Measurements from ENCODE around the gene FGD4.
"Not testable (repeated sequence)": the region's sequence is repeated elsewhere in the genome, so short reads cannot be mapped to it uniquely, and the experiment has no call there.

Gene FGD4

DNA sequence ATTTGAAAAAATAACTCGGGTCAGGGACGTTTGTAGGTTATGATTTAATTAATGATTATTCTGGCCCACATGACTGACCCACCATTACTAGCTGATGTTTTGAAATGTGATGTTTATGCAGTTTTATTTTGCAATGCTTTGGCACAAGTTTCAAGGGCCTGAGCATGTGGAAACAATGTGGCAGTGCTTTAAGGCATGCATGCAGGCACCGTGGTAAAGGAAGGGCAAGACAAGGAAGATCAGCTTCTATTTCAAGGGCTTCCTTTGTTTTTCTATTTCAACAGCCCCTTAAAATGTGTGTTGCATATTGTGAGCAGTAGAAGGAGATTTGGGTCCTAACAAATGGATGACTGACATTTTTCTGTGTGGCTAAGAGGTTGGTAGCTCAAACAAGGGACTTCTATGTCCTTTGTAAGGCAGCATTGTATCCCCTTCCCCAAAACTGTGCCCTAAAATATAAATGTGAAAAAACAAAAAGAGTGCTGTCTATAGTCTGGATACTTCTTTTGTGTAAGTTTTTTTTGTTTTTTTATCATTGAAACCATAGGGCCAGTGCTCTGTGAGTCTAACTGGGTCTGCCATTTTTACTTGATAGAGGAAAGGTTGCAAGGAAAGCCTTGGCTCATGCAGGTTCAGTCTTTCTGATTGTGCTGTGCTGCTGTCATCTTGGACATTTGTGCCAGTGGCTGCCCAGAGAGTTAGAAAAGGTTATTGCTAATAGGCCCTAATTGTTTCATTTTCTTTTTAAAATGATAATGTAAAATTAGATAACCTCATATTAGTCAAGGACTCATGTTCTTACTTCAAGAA, 103.5 kb downstream of the FGD4 start (continued):
- TF ChIP-seq, protein P1, sequence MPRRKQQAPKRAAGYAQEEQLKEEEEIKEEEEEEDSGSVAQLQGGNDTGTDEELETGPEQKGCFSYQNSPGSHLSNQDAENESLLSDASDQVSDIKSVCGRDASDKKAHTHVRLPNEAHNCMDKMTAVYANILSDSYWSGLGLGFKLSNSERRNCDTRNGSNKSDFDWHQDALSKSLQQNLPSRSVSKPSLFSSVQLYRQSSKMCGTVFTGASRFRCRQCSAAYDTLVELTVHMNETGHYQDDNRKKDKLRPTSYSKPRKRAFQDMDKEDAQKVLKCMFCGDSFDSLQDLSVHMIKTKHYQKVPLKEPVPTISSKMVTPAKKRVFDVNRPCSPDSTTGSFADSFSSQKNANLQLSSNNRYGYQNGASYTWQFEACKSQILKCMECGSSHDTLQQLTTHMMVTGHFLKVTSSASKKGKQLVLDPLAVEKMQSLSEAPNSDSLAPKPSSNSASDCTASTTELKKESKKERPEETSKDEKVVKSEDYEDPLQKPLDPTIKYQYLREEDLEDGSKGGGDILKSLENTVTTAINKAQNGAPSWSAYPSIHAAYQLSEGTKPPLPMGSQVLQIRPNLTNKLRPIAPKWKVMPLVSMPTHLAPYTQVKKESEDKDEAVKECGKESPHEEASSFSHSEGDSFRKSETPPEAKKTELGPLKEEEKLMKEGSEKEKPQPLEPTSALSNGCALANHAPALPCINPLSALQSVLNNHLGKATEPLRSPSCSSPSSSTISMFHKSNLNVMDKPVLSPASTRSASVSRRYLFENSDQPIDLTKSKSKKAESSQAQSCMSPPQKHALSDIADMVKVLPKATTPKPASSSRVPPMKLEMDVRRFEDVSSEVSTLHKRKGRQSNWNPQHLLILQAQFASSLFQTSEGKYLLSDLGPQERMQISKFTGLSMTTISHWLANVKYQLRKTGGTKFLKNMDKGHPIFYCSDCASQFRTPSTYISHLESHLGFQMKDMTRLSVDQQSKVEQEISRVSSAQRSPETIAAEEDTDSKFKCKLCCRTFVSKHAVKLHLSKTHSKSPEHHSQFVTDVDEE (CRISPR knock-in tag; IDR thresholded peaks at IDR 0.05): no peak
- TF ChIP-seq ESRRG (CRISPR knock-in tag; IDR thresholded peaks at IDR 0.05) (no peak), POU6F1 (CRISPR knock-in tag; IDR thresholded peaks at IDR 0.05; ENCODE audit: borderline replicate concordance, low read depth) (no peak)

- TF ChIP-seq GLIS3 (CRISPR knock-in tag; IDR thresholded peaks at IDR 0.05): no peak
- no peak for TF ChIP-seq CREB5 (CRISPR knock-in tag; IDR thresholded peaks at IDR 0.05; ENCODE audit: low read depth)
- no peak for TF ChIP-seq ZNF8 (CRISPR knock-in tag; IDR thresholded peaks at IDR 0.05)
- no peak for ATAC-seq
Observed at GRCh38 chr12:32503730-32504129, 104.4 kb downstream of the FGD4 start.

DNA sequence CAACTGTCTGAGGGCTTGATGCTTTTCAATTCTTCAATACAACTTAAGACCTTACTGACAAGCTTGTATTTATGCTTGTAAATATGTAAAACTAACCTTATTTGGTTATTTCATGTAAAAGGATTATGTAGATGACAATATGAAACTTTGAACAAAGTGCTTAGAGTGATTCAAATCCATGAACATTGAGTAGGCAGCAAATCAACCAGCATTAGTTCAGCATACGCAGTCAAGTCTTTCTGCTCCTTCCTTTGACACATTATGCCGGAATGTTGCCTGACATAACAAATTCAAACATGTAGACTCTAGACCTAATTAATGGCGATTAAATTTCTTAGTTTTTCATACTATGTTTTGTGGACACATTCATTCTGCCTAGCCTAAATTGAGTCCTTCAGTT, 105.2 kb downstream of the FGD4 start:
- TF ChIP-seq BACH2 (CRISPR knock-in tag; IDR thresholded peaks at IDR 0.05; ENCODE audit: borderline replicate concordance): no peak
- no peak for TF ChIP-seq RARB (CRISPR knock-in tag; IDR thresholded peaks at IDR 0.05)
- TF ChIP-seq, protein P1 (CRISPR knock-in tag; IDR thresholded peaks at IDR 0.05): no peak
- TF ChIP-seq ZNF8 (CRISPR knock-in tag; IDR thresholded peaks at IDR 0.05): no peak
- TF ChIP-seq ZFP3 (CRISPR knock-in tag; IDR thresholded peaks at IDR 0.05): no peak
- no peak for ATAC-seq

DNA sequence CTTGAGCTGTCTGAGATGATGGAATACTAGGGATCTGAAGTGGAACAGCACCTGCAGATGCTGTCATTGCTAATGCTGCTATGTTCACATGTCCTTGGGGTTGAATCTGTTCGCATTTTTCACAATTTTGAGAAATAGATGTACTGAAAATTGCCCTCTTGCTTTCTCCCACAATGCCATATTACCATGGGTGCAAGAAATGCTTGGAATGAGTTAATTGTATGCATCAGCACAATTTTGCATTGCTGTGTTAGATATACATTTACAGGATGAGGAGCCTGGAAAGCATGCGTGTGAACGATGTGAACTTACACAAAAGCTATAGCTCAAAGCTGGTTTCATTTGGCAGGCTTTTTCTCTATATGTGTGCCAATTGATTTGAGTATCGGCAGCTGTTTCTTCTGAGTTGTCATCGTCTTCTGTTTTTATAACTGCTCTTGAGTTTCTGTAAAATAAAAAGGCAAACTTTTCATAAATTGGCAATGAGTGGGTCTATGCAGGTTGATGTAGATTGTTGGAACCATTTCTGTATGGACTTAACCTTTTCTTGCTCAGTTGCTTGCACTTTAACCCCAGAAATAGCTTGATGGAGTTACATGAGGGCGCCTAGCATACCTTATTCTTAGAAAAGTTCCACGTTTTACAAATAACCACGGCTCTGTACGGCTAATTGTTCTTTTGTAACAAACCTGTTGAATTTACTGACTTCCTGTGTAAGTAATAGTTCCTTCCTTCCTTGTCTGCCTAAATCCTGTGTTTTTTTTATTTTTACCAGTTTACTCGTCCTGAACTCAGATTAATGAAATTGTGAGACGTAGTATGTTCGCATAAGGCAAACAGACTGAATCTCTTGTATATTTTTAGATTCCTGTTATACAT, 105.9 kb downstream of the FGD4 start:
- no peak for ATAC-seq
- TF ChIP-seq ZFP30 (CRISPR knock-in tag; IDR thresholded peaks at IDR 0.05) (no peak), ZFP3 (CRISPR knock-in tag; IDR thresholded peaks at IDR 0.05) (no peak), CSDC2 (CRISPR knock-in tag; IDR thresholded peaks at IDR 0.05) (no peak), PPARA (CRISPR knock-in tag; IDR thresholded peaks at IDR 0.05; ENCODE audit: borderline replicate concordance) (no peak)

GRCh38 chr12:32507096-32507941, 108.0 kb downstream of the FGD4 start:
- ATAC-seq: not testable (repeated sequence)

Data from SK-N-SH treated with all-trans-retinoic acid at 6 μM for 48 hours (cell line).